GM10266 (cell line): ENCODE data around the gene MSL2.
"Not testable (repeated sequence)": the region's sequence is repeated elsewhere in the genome, so short reads cannot be mapped to it uniquely, and the experiment has no call there.

Experiments used
- DNase-seq: peaks from one replicate; pipeline ENCODE4 v3.0.0; 2012; ENCODE audit errors: extremely low spot score
- TF ChIP-seq, protein P1 (sequence below): IDR thresholded peaks from 2 replicates; pipeline ENCODE4 v1.5.1; 2012; ENCODE audit warnings: mild to moderate bottlenecking, low read depth; ENCODE audit not compliant: control insufficient read depth, insufficient read depth; ENCODE audit errors: missing control alignments

The MSL2 gene

DNA sequence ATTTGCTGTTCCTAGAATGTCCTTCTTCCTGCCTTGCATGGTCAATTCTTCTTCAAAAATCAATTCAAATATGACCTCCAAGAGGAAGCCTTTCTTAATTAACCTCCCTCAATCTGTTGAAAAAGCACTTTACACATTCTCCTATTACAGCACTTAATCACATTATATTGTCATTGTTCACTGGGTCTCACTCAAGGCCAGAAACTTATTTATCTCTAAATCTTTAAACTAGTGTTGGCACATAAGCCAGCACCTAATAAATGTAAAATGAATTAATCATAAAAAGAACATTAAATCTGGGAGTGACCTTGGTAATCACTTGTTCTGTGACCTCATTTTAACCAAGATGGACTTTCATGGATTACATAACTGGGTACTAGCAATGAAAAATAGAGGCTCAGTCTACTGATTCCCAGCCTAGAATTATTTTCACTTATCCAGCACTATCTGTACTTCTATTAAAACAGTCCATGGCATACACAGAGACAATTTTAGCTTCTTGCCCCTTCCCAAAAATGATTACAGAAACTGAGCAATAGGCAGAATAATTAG, 22.1 kb downstream of the MSL2 start:
- no peak for DNase-seq
- TF ChIP-seq, protein P1, sequence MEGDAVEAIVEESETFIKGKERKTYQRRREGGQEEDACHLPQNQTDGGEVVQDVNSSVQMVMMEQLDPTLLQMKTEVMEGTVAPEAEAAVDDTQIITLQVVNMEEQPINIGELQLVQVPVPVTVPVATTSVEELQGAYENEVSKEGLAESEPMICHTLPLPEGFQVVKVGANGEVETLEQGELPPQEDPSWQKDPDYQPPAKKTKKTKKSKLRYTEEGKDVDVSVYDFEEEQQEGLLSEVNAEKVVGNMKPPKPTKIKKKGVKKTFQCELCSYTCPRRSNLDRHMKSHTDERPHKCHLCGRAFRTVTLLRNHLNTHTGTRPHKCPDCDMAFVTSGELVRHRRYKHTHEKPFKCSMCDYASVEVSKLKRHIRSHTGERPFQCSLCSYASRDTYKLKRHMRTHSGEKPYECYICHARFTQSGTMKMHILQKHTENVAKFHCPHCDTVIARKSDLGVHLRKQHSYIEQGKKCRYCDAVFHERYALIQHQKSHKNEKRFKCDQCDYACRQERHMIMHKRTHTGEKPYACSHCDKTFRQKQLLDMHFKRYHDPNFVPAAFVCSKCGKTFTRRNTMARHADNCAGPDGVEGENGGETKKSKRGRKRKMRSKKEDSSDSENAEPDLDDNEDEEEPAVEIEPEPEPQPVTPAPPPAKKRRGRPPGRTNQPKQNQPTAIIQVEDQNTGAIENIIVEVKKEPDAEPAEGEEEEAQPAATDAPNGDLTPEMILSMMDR, result no peak

DNA sequence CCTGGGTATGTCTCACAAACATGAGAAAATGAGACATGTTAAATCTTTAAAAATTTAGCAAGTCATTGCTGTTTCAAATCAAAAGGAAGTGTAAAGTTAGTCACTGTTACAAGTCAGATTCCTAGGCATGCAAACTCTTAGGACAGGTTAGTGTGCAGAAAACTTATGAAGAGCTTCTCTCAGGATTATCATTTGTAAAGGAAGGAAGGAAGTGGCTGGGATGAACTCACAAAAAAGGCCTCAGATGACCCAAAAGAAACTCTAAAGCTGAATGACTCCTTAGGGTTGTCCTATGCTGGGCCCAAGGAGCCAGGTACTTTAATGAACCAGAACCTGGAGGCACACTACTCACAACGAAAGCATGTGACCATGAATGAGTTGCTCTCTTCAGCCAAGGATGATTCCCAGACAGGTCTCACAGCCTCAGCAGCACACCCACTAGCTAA, 25.0 kb downstream of the MSL2 start:
- no peak for DNase-seq
- TF ChIP-seq, protein P1, result no peak

DNA sequence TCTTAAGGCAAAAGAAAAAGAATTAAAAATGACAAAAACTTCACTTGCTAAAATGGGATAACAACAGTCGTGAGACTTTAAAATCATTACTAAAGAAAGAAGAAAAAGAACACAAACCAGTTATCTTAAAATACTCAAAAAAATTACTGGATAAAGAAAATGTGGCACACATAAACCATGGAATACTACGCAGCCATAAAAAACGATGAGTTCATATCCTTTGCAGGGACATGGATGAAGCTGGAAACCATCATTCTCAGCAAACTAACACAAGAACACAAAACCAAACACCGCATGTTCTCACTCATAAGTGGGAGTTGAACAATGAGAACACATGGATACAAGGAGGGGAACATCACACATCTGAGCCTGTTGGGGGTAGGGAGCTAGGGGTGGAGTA, 27.9 kb downstream of the MSL2 start:
- DNase-seq, result not testable (repeated sequence)

DNA sequence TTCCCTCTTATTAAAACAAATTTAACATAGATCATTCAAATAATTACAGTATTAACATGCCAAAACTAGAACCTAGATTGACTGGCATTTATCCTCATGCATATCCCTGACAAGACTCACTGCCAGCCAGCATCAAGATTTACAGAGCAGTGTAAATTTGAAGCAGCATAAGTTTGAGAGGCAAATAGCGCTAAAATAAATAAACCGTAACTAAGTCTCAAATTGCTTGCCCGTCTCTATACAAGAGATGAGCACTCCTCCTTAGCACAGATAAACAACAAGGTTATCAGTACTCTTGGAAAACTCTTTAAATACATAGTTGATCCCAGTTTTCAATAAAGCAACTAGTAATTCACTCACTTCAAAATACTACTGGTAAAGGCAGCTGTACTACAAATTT, 29.6 kb downstream of the MSL2 start:
- DNase-seq, result no peak
- TF ChIP-seq, protein P1, result no peak

DNA sequence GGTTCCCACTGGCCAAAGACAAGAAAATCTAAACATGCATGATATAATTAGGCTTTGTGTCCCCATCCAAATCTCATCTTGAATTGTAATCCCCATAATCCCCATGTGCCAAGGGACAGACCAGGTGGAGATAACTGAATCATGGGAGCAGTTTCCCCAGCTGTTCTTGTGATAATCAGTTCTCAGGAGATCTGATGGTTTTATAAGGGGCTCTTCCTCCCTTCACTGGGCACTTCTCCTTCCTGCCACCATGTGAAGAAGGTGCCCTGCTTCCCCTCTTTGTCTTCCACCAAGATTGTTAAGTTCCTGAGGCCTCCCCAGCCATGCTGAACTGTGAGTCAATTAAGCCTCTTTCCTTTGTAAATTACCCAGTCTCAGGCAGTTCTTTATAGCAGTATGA, 32.5 kb downstream of the MSL2 start:
- DNase-seq, result not testable (repeated sequence)

DNA sequence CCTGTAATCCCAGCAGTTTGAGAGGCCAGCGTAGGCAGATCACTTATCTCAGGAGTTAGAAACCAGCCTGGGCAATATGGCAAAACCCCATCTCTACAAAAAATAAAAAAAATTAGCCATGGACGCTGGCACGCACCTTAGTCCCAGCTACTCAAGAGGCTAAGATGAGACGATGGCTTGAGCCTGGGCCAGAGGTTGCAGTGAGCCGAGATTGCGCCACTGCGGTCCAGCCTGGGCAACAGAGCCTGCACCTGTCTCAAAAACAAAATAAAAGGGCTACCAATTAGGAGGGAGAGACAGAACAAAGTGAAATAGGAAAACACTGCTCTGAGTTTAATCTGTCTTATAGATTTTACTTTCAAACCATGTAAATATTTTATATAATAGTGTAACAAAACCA, 33.8 kb downstream of the MSL2 start:
- TF ChIP-seq, protein P1, result no peak
- DNase-seq, result no peak

DNA sequence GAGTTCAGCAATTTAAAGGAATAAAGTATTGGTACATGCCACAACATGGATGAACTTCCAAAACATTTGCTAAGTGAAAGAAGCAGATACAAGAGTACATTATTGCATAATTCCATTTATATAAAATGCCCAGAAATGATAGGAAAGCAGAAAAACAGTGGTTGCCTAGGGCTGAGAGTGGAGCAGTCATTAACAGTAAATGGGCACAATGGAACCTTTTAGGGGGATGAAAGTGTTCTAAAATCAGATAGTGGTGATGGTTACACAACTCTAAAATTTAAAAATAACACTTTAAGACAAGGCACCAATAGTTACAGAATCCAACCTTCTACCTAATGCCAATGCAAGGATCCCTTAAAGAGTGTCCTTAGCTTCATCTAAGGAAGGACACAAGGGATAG, 34.6 kb downstream of the MSL2 start:
- no peak for DNase-seq
- TF ChIP-seq, protein P1, result no peak

DNA sequence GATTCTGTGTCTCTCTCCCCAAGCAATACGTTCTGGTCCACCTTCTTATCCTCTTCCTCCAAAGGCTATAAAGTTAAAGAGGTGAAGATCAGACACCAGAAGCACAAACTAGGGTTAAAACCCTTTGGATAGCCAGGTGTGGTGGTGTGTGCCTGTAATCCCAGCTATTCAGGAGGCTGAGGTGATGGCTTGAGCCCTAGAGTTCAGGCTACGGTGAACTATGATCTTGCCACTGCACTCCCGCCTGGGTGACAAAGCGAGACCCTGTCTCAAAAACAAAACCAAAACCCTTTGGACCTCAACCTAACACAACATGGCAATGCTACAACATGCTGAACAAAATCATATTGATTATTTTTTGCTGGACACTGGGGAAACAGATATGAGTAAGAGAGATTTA, 43.2 kb downstream of the MSL2 start:
- DNase-seq, result no peak
- TF ChIP-seq, protein P1, result no peak
